Astrocyte (in vitro differentiated cells and primary cell): ENCODE data around the gene TBPL1. TPM values are rescaled to one million over a fixed set of nuclear protein-coding genes. Genes with fewer than 3 reads are reported as not detected.
"Not testable (repeated sequence)": the region's sequence is repeated elsewhere in the genome, so short reads cannot be mapped to it uniquely, and the experiment has no call there.

Source experiments
- DNase-seq: peaks from one replicate; pipeline ENCODE4 v3.0.0-alpha.2; 2010; ENCODE audit warnings: low read depth
- FAIRE-seq: peaks from 2 replicates; lab custom pipeline; 2011; peaks lifted over from hg19 to GRCh38; lab: Jason Lieb, UNC
- H2AFZ ChIP-seq: 2 replicates; pipeline ENCODE4 v1.6.0; 2012; ENCODE audit warnings: low read depth, low read length, inconsistent platforms
- H3K27ac ChIP-seq: 2 replicates; pipeline ENCODE4 v1.5.1; 2011; ENCODE audit warnings: low read depth, low read length, inconsistent platforms
- H3K27me3 ChIP-seq: 2 replicates; pipeline ENCODE4 v1.6.0; 2011; ENCODE audit warnings: low read length, inconsistent platforms; ENCODE audit not compliant: insufficient read depth
- H3K36me3 ChIP-seq: 2 replicates; pipeline ENCODE4 v1.5.1; 2011; ENCODE audit warnings: low read length, inconsistent platforms; ENCODE audit not compliant: insufficient read depth
- H3K4me1 ChIP-seq: 2 replicates; pipeline ENCODE4 v1.5.1; 2011; ENCODE audit warnings: low read length, inconsistent platforms; ENCODE audit not compliant: insufficient read depth
- H3K4me2 ChIP-seq: 2 replicates; pipeline ENCODE4 v1.6.0; 2012; ENCODE audit warnings: low read length, inconsistent platforms
- H3K4me3 ChIP-seq: 2 replicates; pipeline ENCODE4 v1.5.1; 2011; ENCODE audit warnings: low read depth, mild to moderate bottlenecking, low read length, inconsistent platforms; ENCODE audit not compliant: insufficient read depth
- H3K79me2 ChIP-seq: 2 replicates; pipeline ENCODE4 v1.6.0; 2012; ENCODE audit warnings: mild to moderate bottlenecking, low read length, inconsistent platforms; ENCODE audit not compliant: insufficient read depth
- H3K9ac ChIP-seq: 2 replicates; pipeline ENCODE4 v1.6.0; 2012; ENCODE audit warnings: mild to moderate bottlenecking, low read length, inconsistent platforms
- H3K9me3 ChIP-seq: 2 replicates; pipeline ENCODE4 v1.5.1; 2012; ENCODE audit warnings: low read depth, mild to moderate bottlenecking, low read length, inconsistent platforms; ENCODE audit not compliant: insufficient read depth
- H4K20me1 ChIP-seq: 2 replicates; pipeline ENCODE4 v1.6.0; 2012; ENCODE audit warnings: low read length, inconsistent platforms; ENCODE audit not compliant: insufficient read depth
- H3K27ac Mint-ChIP-seq: one replicate; pipeline ENCODE4 v1.8.0; 2021; ENCODE audit warnings: mild to moderate bottlenecking, mixed read lengths; ENCODE audit not compliant: unreplicated experiment
- H3K27me3 Mint-ChIP-seq: one replicate; pipeline ENCODE4 v1.8.0; 2021; ENCODE audit warnings: low read depth, mixed read lengths; ENCODE audit not compliant: unreplicated experiment
- H3K36me3 Mint-ChIP-seq: one replicate; pipeline ENCODE4 v1.8.0; 2021; ENCODE audit warnings: low read depth, mixed read lengths; ENCODE audit not compliant: unreplicated experiment
- H3K4me1 Mint-ChIP-seq: one replicate; pipeline ENCODE4 v1.8.0; 2021; ENCODE audit warnings: low read depth, mixed read lengths; ENCODE audit not compliant: unreplicated experiment
- H3K4me3 Mint-ChIP-seq: one replicate; pipeline ENCODE4 v1.8.0; 2021; ENCODE audit warnings: mild to moderate bottlenecking, moderate library complexity, mixed read lengths; ENCODE audit not compliant: unreplicated experiment
- H3K9me3 Mint-ChIP-seq: one replicate; pipeline ENCODE4 v1.8.0; 2021; ENCODE audit warnings: mild to moderate bottlenecking, mixed read lengths; ENCODE audit not compliant: unreplicated experiment
- CTCF ChIP-seq: IDR thresholded peaks from 2 replicates; pipeline ENCODE4 v1.5.1; 2011; ENCODE audit warnings: low read depth, mild to moderate bottlenecking, inconsistent platforms, low read length, moderate library complexity; ENCODE audit not compliant: insufficient read depth
- EZH2 ChIP-seq: IDR thresholded peaks from 2 replicates; pipeline ENCODE4 v1.6.1; 2012; ENCODE audit warnings: mild to moderate bottlenecking, low read length, inconsistent platforms; ENCODE audit not compliant: insufficient read depth
- total RNA-seq: library from RNA; stranded (reverse); gene quantifications from 2 replicates; pipeline ENCODE4 v1.2.1, GENCODE V29; 2021

The TBPL1 gene
- total RNA-seq, 1 donor from 2014 or later = 54.0 TPM

DNA sequence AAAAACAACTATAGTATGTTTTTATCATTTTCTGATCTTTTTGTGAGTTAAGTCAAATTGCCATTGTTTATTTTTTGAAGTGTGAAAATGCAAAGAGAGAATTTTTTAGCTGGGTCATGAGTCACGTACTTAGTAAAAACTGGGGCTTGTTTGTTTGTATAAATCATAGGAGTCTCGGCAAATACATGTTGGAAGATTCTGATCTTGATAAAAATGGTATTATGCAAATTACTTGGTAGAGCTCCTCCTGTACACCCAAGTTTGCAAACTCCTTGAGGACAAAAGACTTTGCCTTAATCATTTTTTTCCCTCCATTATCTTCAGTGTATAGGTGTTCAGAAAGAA, 25.8 kb downstream of the TBPL1 start:
- Histone ChIP-seq H3K79me2 (peaks cover 56% of the 10 kb centered on the region), H3K4me1 (peaks cover 12% of the 10 kb centered on the region), H3K4me2 (no peak overlapping the region), H3K9ac (no peak overlapping the region), H3K27ac (no peak overlapping the region), H3K36me3 (peaks cover 6% of the 10 kb centered on the region), H3K9me3 (no peaks in the 10 kb centered on the region), H2AFZ (no peak overlapping the region), H4K20me1 (peaks cover 23% of the 10 kb centered on the region), H3K4me3 (no peak overlapping the region), H3K27me3 (no peaks in the 10 kb centered on the region)
- FAIRE-seq (no peak), DNase-seq (no peak)
- H3K4me1 Mint-ChIP-seq = peaks cover 23% of the 10 kb centered on the region
- no peaks in the 10 kb centered on the region for H3K27me3 Mint-ChIP-seq
- no peak overlapping the region for H3K27ac Mint-ChIP-seq
- no peaks in the 10 kb centered on the region for H3K9me3 Mint-ChIP-seq
- TF ChIP-seq CTCF (no peak), EZH2 (no peak)
- H3K4me3 Mint-ChIP-seq = no peak overlapping the region
- peaks cover 3% of the 10 kb centered on the region for H3K36me3 Mint-ChIP-seq

DNA sequence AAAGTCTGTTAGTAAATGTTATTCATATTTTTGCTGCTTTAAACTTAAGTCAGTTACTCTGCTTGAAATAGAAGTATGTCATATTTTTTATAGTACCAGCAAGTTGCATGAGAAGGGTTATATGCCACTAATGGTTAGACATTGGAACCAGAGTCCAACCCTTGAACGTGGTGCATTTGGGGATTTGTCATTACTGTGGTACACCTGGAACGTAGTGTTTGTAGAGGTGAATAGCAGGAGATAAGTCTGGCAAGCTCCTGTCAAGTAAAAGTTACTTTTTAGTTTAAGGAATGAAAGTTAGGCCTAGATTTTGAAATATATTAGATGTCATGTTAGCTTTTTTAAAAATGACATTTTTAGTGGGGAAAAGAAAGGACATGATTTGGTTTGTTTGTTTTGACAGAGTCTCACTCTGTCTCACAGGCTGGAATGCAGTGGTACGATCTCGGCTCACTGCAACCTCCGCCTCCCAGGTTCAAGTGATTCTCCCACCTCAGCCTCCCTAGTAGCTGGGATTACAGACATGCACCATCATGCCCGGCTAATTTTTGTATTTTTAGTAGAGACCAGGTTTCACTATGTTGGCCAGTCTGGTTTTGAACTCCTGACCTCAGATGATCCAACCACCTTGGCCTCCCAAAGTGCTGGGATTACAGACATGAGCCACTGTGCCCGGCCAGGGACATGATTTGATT, 26.4 kb downstream of the TBPL1 start:
- H3K4me3 Mint-ChIP-seq, H3K9me3 ChIP-seq, H3K27ac Mint-ChIP-seq, H3K27me3 ChIP-seq, H3K27ac ChIP-seq, H3K4me3 ChIP-seq, H3K4me2 ChIP-seq, H3K27me3 Mint-ChIP-seq, H3K9me3 Mint-ChIP-seq, DNase-seq, H3K9ac ChIP-seq, H3K36me3 ChIP-seq, H3K36me3 Mint-ChIP-seq, H2AFZ ChIP-seq, FAIRE-seq: not testable (repeated sequence)
- H3K4me1 Mint-ChIP-seq = peaks cover 23% of the 10 kb centered on the region
- Histone ChIP-seq H3K4me1 (peaks cover 12% of the 10 kb centered on the region), H4K20me1 (peaks cover 23% of the 10 kb centered on the region), H3K79me2 (peaks cover 50% of the 10 kb centered on the region)

DNA sequence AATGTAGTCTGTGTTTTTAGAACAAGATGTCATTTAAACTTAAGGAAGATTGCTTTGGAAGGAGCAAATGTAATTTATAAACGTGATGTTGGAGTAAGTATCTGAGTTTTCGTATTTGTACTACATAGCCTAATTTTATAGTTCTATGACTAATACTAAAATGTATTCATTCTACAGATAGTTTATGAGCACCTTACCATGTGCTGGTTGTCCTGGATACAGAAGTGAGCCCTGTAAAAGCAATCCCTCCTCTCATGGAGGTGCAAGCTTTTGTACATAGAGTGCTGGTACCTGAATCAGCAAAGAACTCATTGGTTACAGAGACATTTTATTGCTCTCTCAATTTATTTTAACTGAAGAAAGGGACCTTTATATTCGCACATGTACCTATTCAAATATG, 27.1 kb downstream of the TBPL1 start:
- FAIRE-seq = no peak
- peaks cover 8% of the 10 kb centered on the region for H3K36me3 ChIP-seq
- no peaks in the 10 kb centered on the region for H3K9me3 Mint-ChIP-seq
- DNase-seq = no peak
- peaks cover 23% of the 10 kb centered on the region for H4K20me1 ChIP-seq
- H3K27ac Mint-ChIP-seq = no peak overlapping the region
- H3K4me2 ChIP-seq = no peak overlapping the region
- no peak overlapping the region for H3K27ac ChIP-seq
- TF ChIP-seq CTCF (no peak), EZH2 (no peak)
- H3K4me1 Mint-ChIP-seq = peaks cover 23% of the 10 kb centered on the region
- peaks cover 44% of the 10 kb centered on the region for H3K79me2 ChIP-seq
- peaks cover 7% of the 10 kb centered on the region for H3K36me3 Mint-ChIP-seq
- H2AFZ ChIP-seq = no peak overlapping the region
- H3K4me3 ChIP-seq = no peak overlapping the region
- H3K4me1 ChIP-seq = peaks cover 12% of the 10 kb centered on the region
- no peaks in the 10 kb centered on the region for H3K27me3 Mint-ChIP-seq
- no peak overlapping the region for H3K4me3 Mint-ChIP-seq
- no peak overlapping the region for H3K9ac ChIP-seq
- no peaks in the 10 kb centered on the region for H3K27me3 ChIP-seq
- H3K9me3 ChIP-seq = no peaks in the 10 kb centered on the region
